ENCODE data around the gene EHD3.

GRCh38 chr2:31256611-31257382 is 22.8 kb downstream of the EHD3 start:
- no peak for TF ChIP-seq ESRRG (CRISPR knock-in tag; IDR thresholded peaks at IDR 0.05)
- no peak for TF ChIP-seq TOX (CRISPR knock-in tag; IDR thresholded peaks at IDR 0.05; ENCODE audit: borderline replicate concordance)
- no peak for TF ChIP-seq RARB (CRISPR knock-in tag; IDR thresholded peaks at IDR 0.05)
- no peak for TF ChIP-seq PATZ1 (CRISPR knock-in tag; IDR thresholded peaks at IDR 0.05; ENCODE audit: borderline replicate concordance)
- no peak for TF ChIP-seq TSHZ2 (CRISPR knock-in tag; IDR thresholded peaks at IDR 0.05)
- no peak for TF ChIP-seq BACH2 (CRISPR knock-in tag; IDR thresholded peaks at IDR 0.05; ENCODE audit: borderline replicate concordance)
- TF ChIP-seq OSR1 (CRISPR knock-in tag; IDR thresholded peaks at IDR 0.05), result no peak
- TF ChIP-seq GLIS3 (CRISPR knock-in tag; IDR thresholded peaks at IDR 0.05), result no peak
- no peak for TF ChIP-seq ARNTL (CRISPR knock-in tag; IDR thresholded peaks at IDR 0.05; ENCODE audit: borderline replicate concordance, low read depth)
- no peak for TF ChIP-seq ZFP30 (CRISPR knock-in tag; IDR thresholded peaks at IDR 0.05)
- no peak for TF ChIP-seq ISL1 (CRISPR knock-in tag; IDR thresholded peaks at IDR 0.05)
- TF ChIP-seq CREB5 (CRISPR knock-in tag; IDR thresholded peaks at IDR 0.05; ENCODE audit: low read depth), result no peak

Measured in SK-N-SH treated with all-trans-retinoic acid at 6 μM for 48 hours (cell line).